HG03469 (cell line): Measurements from ENCODE around the gene FARS2.
A peak's percentile ranks its signal among the peaks of the same experiment; 100 is the strongest.

Experiments
- ATAC-seq: cut with Tn5 transposase; IDR thresholded peaks from one replicate; pipeline ENCODE4 v1.9.1; 2021; ENCODE audit warnings: mild to moderate bottlenecking, moderate library complexity, moderate number of reproducible peaks; ENCODE audit not compliant: unreplicated experiment

FARS2 gene

GRCh38 chr6:5813625-5814027 is 552.3 kb downstream of the FARS2 start:
- peak; percentile 52 for ATAC-seq

- ATAC-seq = no peak
Observed at GRCh38 chr6:5814116-5814515, 552.8 kb downstream of the FARS2 start.

GRCh38 chr6:5814901-5815300 is 553.6 kb downstream of the FARS2 start:
- no peak for ATAC-seq

GRCh38 chr6:5817869-5818268 is 556.6 kb downstream of the FARS2 start:
- ATAC-seq = no peak

GRCh38 chr6:5818959-5819358 is 557.6 kb downstream of the FARS2 start:
- no peak for ATAC-seq
